ENCODE results near the gene FAM3A. TPM values are rescaled to one million over a fixed set of nuclear protein-coding genes. Genes with fewer than 3 reads are reported as not detected.
A peak's percentile ranks its signal among the peaks of the same experiment; 100 is the strongest.

FAM3A gene
- total and polyA plus RNA-seq, 10 of the 15 experiments (the other 5 are each of a cell fraction or from before 2014, with no cell fraction given), result 0.29 to 21.1 (median 11.4) TPM

DNA sequence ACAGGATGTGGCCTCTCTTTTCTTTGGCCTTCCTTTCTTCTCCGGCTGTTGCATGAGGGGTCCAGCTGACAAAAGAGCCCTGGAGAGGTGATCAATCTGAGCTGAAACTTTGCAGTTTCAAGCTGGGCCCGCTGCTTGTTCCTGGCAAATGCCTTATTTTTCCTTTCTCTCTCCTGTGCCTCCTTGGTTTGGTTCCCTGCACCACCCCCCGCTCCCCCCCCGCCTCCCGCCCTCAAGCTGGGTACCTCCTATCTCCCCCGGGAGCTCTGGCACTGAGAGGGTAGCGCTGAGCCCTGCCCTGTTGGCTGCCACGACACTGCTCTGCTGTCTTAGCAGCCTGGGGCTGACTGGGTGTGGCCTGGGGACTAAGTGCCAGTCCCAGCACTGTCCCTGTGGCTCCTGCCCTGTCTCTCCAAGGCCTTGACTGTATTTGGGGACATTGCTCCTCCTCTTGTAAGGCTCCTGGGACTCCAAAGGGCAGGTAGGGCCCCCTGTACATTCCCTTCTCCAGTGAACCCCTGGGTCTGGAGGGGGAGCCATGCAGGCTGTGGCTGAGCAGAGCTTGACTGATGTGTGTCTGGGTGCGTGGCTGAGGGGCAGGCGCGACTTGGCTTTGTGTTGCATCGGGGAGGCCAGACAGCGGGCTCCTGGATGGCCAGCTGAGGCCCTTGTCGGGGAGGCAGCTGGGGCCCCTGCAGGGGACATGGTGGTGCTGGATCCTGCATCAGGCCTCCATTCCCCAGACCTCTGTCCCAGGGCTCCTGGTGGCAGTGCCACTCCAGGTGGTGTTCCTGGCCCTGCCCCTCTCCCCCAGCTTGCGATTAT, 56.9 kb downstream of the FAM3A start:
- Histone ChIP-seq H3K9me3 (replicated peaks; ENCODE audit: control insufficient read depth, insufficient read depth, low read length) (no peaks in the 10 kb centered on the region; the same call in 2 of the 3 replicates), H3K9ac (ENCODE audit: control insufficient read depth, insufficient read depth, low read length) (peak overlapping the region; percentile 56), H3K79me2 (ENCODE audit: control insufficient read depth, insufficient read depth, low read length) (peaks cover 9% of the 10 kb centered on the region), H4K20me1 (ENCODE audit: control insufficient read depth, insufficient read depth) (no peaks in the 10 kb centered on the region), H3K27me3 (replicated peaks in 1 of 2; ENCODE audit: control insufficient read depth in 2 of 2, insufficient read depth in 2 of 2, low read length in 1 of 2) (no peaks in the 10 kb centered on the region), H3K4me3 (peak overlapping the region; percentile 77), H2AFZ (ENCODE audit: control insufficient read depth, low read depth, low read length) (no peak overlapping the region), H3K4me2 (ENCODE audit: control insufficient read depth, insufficient read depth) (peak overlapping the region; percentile 54), H3K4me1 (ENCODE audit: control insufficient read depth, insufficient read depth, low read length) (no peaks in the 10 kb centered on the region), H3K27ac (ENCODE audit: control insufficient read depth, insufficient read depth) (no peak overlapping the region), H3K36me3 (ENCODE audit: control insufficient read depth in 2 of 2, insufficient read depth in 2 of 2, low read length in 1 of 2) (no peaks in the 10 kb centered on the region)
- ChIA-PET RAD21 (ENCODE audit: unreplicated experiment) (no interaction called here), POLR2A (interaction anchor here (0.8 to 0.9 kb wide), 4 partner anchors 13 to 28 kb away, joined by 3 to 4 read pairs (median 4); partner anchors contain the start of gene UBL4A), CTCF (interaction anchor here (1.2 to 1.4 kb wide), 2 partner anchors 68 to 86 kb away, joined by 3 to 4 read pairs; no protein-coding TSS in a partner anchor), SMC1A (ENCODE audit: uncharacterized antibody, unreplicated experiment) (interaction anchor here (1.0 kb wide), 1 partner anchor 68 kb away, joined by 3 read pairs; no protein-coding TSS in a partner anchor)
- in situ Hi-C loops (cut with MboI) (no loop called here), intact Hi-C loops (cut with micrococcal nuclease; ENCODE audit: unreplicated experiment) (no loop called here)
- ATAC-seq (peak; percentile 81), DNase-seq (ENCODE audit: low read depth, low spot score) (no peak), FAIRE-seq (no peak)
- BruUV-seq (replicated peaks), result no TSS peak
- TF ChIP-seq BACH1 (IDR thresholded peaks at IDR 0.05; ENCODE audit: borderline replicate concordance) (no peak), ZBTB11 (CRISPR knock-in tag; IDR thresholded peaks at IDR 0.05) (no peak), RAD51 (IDR thresholded peaks at IDR 0.05) (no peak), ZNF274 (IDR thresholded peaks at IDR 0.05; ENCODE audit: insufficient read depth, insufficient read length) (no peak), ZSCAN29 (IDR thresholded peaks at IDR 0.05) (no peak), NFYA (IDR thresholded peaks at IDR 0.05; ENCODE audit: borderline replicate concordance, low read depth, low read length) (no peak), PAX5 (IDR thresholded peaks at IDR 0.05; ENCODE audit: borderline replicate concordance, low read depth, low read length) (no peak), MEF2A (IDR thresholded peaks at IDR 0.05; ENCODE audit: insufficient read depth, low read depth, low read length) (no peak)
- TF ChIP-seq, protein P1, sequence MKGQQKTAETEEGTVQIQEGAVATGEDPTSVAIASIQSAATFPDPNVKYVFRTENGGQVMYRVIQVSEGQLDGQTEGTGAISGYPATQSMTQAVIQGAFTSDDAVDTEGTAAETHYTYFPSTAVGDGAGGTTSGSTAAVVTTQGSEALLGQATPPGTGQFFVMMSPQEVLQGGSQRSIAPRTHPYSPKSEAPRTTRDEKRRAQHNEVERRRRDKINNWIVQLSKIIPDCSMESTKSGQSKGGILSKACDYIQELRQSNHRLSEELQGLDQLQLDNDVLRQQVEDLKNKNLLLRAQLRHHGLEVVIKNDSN (IDR thresholded peaks at IDR 0.05; ENCODE audit: borderline replicate concordance, extremely low read length, insufficient read depth, low read depth, low read length), result no peak
- TF ChIP-seq, protein P2, sequence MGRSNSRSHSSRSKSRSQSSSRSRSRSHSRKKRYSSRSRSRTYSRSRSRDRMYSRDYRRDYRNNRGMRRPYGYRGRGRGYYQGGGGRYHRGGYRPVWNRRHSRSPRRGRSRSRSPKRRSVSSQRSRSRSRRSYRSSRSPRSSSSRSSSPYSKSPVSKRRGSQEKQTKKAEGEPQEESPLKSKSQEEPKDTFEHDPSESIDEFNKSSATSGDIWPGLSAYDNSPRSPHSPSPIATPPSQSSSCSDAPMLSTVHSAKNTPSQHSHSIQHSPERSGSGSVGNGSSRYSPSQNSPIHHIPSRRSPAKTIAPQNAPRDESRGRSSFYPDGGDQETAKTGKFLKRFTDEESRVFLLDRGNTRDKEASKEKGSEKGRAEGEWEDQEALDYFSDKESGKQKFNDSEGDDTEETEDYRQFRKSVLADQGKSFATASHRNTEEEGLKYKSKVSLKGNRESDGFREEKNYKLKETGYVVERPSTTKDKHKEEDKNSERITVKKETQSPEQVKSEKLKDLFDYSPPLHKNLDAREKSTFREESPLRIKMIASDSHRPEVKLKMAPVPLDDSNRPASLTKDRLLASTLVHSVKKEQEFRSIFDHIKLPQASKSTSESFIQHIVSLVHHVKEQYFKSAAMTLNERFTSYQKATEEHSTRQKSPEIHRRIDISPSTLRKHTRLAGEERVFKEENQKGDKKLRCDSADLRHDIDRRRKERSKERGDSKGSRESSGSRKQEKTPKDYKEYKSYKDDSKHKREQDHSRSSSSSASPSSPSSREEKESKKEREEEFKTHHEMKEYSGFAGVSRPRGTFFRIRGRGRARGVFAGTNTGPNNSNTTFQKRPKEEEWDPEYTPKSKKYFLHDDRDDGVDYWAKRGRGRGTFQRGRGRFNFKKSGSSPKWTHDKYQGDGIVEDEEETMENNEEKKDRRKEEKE (IDR thresholded peaks at IDR 0.05), result no peak
- 29% methylated on average over 10 of the region's 15 CpGs for WGBS (ENCODE audit: insufficient coverage, insufficient replicate concordance, low lambda C conversion rate, missing lambda C conversion rate)
